Heart left ventricle (tissue), 13 donors: ENCODE data around the gene CUX1.

Experiments
- CTCF ChIP-seq, 12 donors: fragments of 200-600 bp; sonication (generic) in 4 of 12; IDR thresholded peaks; one replicate each; pipeline versions ENCODE4 v1.5.0 to v1.8.0; 2018 to 2022; ENCODE audit warnings: antibody characterized with exemption in 12 of 12, mild to moderate bottlenecking in 5 of 12
- POLR2A ChIP-seq, 2 donors: fragments of 450-650 bp; IDR thresholded peaks; one replicate each; pipeline ENCODE4 v1.6.1; 2017; ENCODE audit warnings: antibody characterized with exemption in 2 of 2, mild to moderate bottlenecking in 2 of 2, moderate library complexity in 2 of 2
- donor health status: ischemic (EF 13 %, LVEDD 7.1; RV severe dilation, severe dysfunction).
- donor health status: DM: no; HTN: yes; CAD: no.
- donor health status: DM: no; HTN: no; CAD: no.
- donor health status: ischemic (EF 25% LVEDD 6.9; RV normal size, moderate dysfunction).
- donor health status: ischemic (EF 25% LVEDD 5.7; RV mildly dilated, moderate dysfunction).
- donor health status: ischemic (EF 35%, LVEDD 5.7; RV mildly dilated, moderate dysfunction).
- donor health status: nonischemic (EF 11% LVEDD 7.7; RV severe dilation, severe dysfunction).
- donor health status: DM: yes; HTN: yes; CAD: no.
- donor health status: PGD.
- donor health status: ischemic (EF 29% LVEDD 5.4; RV normal size, mild dysfunction).
- donor health status: nonischemic (EF 23%, LVEDD 6.1; RV moderate dilation, normal function).

- TF ChIP-seq POLR2A (IDR thresholded peaks at IDR 0.05) (no peak), CTCF (IDR thresholded peaks at IDR 0.05) (no peak)
Measured at GRCh38 chr7:102248456-102249395, 431.3 kb downstream of the CUX1 start.
